Memory B cell (primary cell): Measurements from ENCODE around the gene IFIT1.
A peak's percentile ranks its signal among the peaks of the same experiment; 100 is the strongest.
"Not testable (repeated sequence)": the region's sequence is repeated elsewhere in the genome, so short reads cannot be mapped to it uniquely, and the experiment has no call there.

Source experiments
- ATAC-seq: fragments of 150-1000 bp; cut with Tn5 transposase; 2 replicates; pipeline ENCODE4 v1.10.0; 2021; ENCODE audit warnings: low read depth, mild to moderate bottlenecking, moderate library complexity
- DNase-seq, 2 donors: peaks; one replicate each; pipeline ENCODE4 v3.0.0; 2022; ENCODE audit warnings: low spot score in 2 of 2
- H3K27ac Mint-ChIP-seq: one replicate; pipeline ENCODE4 v1.8.0; 2022; ENCODE audit warnings: mild to moderate bottlenecking, moderate library complexity, mixed read lengths
- H3K27me3 Mint-ChIP-seq: one replicate; pipeline ENCODE4 v1.8.0; 2022; ENCODE audit warnings: mixed read lengths
- H3K36me3 Mint-ChIP-seq: one replicate; pipeline ENCODE4 v1.8.0; 2022; ENCODE audit warnings: mild to moderate bottlenecking, mixed read lengths
- H3K4me1 Mint-ChIP-seq: one replicate; pipeline ENCODE4 v1.8.0; 2022; ENCODE audit warnings: mixed read lengths
- H3K4me3 Mint-ChIP-seq: one replicate; pipeline ENCODE4 v1.8.0; 2022; ENCODE audit warnings: mild to moderate bottlenecking, moderate library complexity, mixed read lengths
- H3K9me3 Mint-ChIP-seq: one replicate; pipeline ENCODE4 v1.8.0; 2022; ENCODE audit warnings: mixed read lengths

IFIT1 gene

DNA sequence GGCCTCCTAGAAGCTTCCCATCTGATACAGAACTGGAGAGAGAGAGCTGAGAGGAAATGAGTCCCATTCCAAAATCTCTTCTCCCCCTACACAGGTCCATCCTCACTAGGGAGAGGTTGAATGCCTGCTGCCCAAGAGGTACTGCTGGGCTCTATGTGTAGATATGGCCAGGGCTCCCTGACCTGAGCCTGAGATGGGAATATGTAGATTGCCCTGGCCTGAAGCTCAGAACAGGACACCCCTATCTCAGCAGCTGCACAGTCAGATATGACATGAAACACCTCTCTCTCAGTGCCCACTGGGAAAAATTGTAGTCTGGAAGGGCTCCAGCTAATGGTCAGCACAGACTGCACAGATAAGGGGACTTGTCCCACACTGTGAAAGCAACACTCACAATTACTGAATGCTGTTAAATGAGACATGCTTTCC is 17.7 kb upstream of the IFIT1 start:
- no peak for ATAC-seq
- H3K27ac Mint-ChIP-seq = no peak overlapping the region
- no peak for DNase-seq
- no peaks in the 10 kb centered on the region for H3K4me1 Mint-ChIP-seq
- H3K27me3 Mint-ChIP-seq = peaks cover 3% of the 10 kb centered on the region
- H3K9me3 Mint-ChIP-seq = no peaks in the 10 kb centered on the region
- no peak overlapping the region for H3K4me3 Mint-ChIP-seq
- no peaks in the 10 kb centered on the region for H3K36me3 Mint-ChIP-seq

- ATAC-seq (no peak), DNase-seq (no peak)
- Mint-ChIP-seq H3K36me3 (no peaks in the 10 kb centered on the region), H3K27me3 (peaks cover 3% of the 10 kb centered on the region), H3K9me3 (no peaks in the 10 kb centered on the region), H3K4me3 (no peak within 1 kb of the TSS), H3K27ac (no peak within 1 kb of the TSS), H3K4me1 (no peaks in the 10 kb centered on the region)
Observed at GRCh38 chr10:89377705-89378637, 14.5 kb upstream of the IFIT1 start, which contains the start of gene IFIT1B. Gene IFIT1B (plus strand): TSS chr10:89378056. CDS start chr10:89378136, 80 bp downstream.

DNA sequence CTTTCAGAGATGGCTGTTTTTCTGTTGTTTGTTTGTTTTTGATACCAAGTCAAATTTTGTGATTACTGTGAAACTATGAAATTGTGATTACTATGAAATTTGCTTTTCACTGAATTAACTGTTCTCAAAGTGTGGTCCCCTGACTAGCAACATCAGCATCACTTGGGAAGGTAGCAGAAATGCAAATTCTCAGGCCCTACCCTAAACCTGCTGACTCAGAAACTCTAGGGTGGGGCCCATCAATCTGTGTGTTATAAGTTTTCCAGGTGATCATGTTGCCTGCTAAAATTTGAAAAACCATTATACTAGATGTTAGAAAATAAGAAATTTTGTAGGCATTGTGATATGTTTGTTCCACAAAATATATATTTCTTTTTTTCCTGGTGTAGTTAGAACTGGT is 13.3 kb upstream of the IFIT1 start:
- Mint-ChIP-seq H3K4me3 (no peak overlapping the region), H3K27me3 (peaks cover 3% of the 10 kb centered on the region), H3K4me1 (peaks cover 4% of the 10 kb centered on the region), H3K9me3 (no peaks in the 10 kb centered on the region), H3K27ac (no peak overlapping the region), H3K36me3 (no peaks in the 10 kb centered on the region)
- ATAC-seq = no peak
- no peak for DNase-seq

DNA sequence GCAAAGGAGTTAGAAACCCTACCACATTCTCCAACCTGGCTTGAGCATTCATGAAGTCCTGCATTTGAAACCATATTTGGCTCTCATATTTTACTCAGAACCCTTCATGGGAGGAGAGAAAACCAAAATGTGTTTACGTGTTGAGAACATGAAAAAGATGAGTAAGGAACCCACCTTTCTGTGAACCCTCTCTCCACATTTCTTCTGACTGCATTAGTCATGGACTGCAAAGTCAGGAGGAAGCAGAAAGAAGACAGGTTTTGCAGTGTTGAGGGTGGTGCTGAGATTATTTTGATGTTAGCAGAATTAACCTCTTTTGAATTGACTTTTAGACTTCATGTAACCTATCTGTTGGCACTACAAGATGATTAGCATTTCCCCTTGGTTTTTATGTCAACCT is 9.7 kb upstream of the IFIT1 start:
- Mint-ChIP-seq H3K27me3 (no peaks in the 10 kb centered on the region), H3K36me3 (no peaks in the 10 kb centered on the region), H3K4me3 (no peak overlapping the region), H3K9me3 (no peaks in the 10 kb centered on the region), H3K4me1 (peaks cover 14% of the 10 kb centered on the region), H3K27ac (no peak overlapping the region)
- DNase-seq = no peak
- ATAC-seq = no peak

DNA sequence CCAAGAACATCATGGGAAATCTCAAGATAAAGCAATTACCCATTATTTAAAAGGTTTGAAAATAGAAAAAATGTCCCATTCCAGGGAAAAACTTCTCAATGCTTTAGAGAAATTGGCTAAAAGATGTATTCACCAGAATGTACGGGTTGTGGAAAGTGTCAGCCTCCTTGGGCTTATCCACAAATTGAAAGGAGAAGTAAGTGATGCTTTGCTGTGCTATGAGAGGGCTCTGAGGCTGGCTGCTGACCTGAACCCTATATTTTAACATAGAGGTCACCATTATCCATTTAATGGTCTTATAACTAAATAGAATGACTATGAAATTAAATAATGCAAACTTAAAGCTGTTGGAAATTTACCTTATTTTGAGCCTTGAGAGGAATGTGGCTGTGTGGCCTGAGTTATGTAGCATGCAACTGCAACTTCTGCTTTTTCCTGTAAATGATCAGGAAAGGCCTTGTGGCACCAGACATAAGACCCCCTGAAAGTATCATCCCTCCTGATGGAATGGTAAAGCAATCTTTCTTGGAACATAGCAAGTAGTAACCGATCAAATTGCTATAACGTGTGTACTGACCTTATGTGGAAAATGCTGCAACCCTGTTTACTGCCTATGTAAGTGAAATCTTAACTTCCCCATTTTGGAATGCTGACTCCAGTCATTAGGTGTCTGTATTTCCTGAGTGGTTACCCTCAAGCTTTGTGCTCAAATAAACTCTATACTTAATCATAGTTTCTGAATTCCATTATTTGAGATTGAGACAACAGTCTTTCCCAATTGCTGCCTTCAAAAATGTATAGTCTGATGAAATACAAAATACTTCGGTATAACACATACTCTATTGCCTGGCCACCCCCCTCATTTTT is 7.7 kb upstream of the IFIT1 start:
- no peaks in the 10 kb centered on the region for H3K9me3 Mint-ChIP-seq
- H3K4me1 Mint-ChIP-seq = peaks cover 14% of the 10 kb centered on the region
- H3K27ac Mint-ChIP-seq = peak overlapping the region; percentile 11
- H3K36me3 Mint-ChIP-seq = no peaks in the 10 kb centered on the region
- DNase-seq (no peak), ATAC-seq (peak; percentile 91)
- no peaks in the 10 kb centered on the region for H3K27me3 Mint-ChIP-seq
- H3K4me3 Mint-ChIP-seq = peak overlapping the region; percentile 28

- no peak overlapping the region for H3K27ac Mint-ChIP-seq
- peaks cover 19% of the 10 kb centered on the region for H3K4me1 Mint-ChIP-seq
- no peak overlapping the region for H3K4me3 Mint-ChIP-seq
- H3K27me3 Mint-ChIP-seq = no peaks in the 10 kb centered on the region
- no peaks in the 10 kb centered on the region for H3K36me3 Mint-ChIP-seq
- no peak for DNase-seq
- no peak for ATAC-seq
- no peaks in the 10 kb centered on the region for H3K9me3 Mint-ChIP-seq
Observed at GRCh38 chr10:89388806-89389205, 3.6 kb upstream of the IFIT1 start.

DNA sequence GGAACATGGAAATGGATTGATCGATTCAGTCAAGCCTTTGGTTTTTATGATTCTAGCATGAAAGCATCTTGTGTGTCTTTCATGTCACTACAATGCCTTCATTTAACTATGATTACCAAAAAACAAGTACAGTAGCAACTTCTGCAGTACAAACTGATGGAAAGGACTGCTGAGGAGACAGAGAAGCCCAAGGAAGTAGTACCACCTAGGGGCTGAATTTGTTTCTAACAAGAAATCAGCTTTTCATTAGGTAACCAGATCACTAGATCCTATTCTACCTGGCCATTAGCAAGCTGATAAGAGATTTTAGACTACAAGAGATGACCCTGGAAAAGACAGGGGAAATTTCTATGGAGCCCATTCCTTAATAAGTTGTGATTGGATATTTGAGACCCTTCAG is 3.2 kb upstream of the IFIT1 start:
- H3K36me3 Mint-ChIP-seq = no peaks in the 10 kb centered on the region

GRCh38 chr10:89390476-89391225 is 1.8 kb upstream of the IFIT1 start:
- Mint-ChIP-seq H3K27ac (no peak overlapping the region), H3K4me1 (peaks cover 16% of the 10 kb centered on the region), H3K4me3 (no peak overlapping the region), H3K36me3 (no peaks in the 10 kb centered on the region), H3K27me3 (no peaks in the 10 kb centered on the region), H3K9me3 (no peaks in the 10 kb centered on the region)
- no peak for ATAC-seq
- no peak for DNase-seq

More for the DNA sequence above, 3.2 kb upstream of the IFIT1 start:
- Mint-ChIP-seq H3K4me1 (peaks cover 18% of the 10 kb centered on the region), H3K9me3 (no peaks in the 10 kb centered on the region), H3K27ac (no peak overlapping the region), H3K27me3 (no peaks in the 10 kb centered on the region), H3K4me3 (no peak overlapping the region)
- DNase-seq = no peak
- peak; percentile 31 for ATAC-seq

GRCh38 chr10:89391226-89391576 is 1.2 kb upstream of the IFIT1 start:
- H3K4me1 Mint-ChIP-seq = peaks cover 16% of the 10 kb centered on the region
- H3K4me3 Mint-ChIP-seq, H3K9me3 Mint-ChIP-seq, H3K27me3 Mint-ChIP-seq, H3K27ac Mint-ChIP-seq, DNase-seq, H3K36me3 Mint-ChIP-seq, ATAC-seq: not testable (repeated sequence)

- no peak for DNase-seq
- peaks cover 16% of the 10 kb centered on the region for H3K4me1 Mint-ChIP-seq
- no peaks in the 10 kb centered on the region for H3K9me3 Mint-ChIP-seq
- peak overlapping the region; percentile 92 for H3K4me3 Mint-ChIP-seq
- no peaks in the 10 kb centered on the region for H3K27me3 Mint-ChIP-seq
- no peak for ATAC-seq
- H3K36me3 Mint-ChIP-seq = no peaks in the 10 kb centered on the region
- peak overlapping the region; percentile 81 for H3K27ac Mint-ChIP-seq
Observed at GRCh38 chr10:89392974-89393373, 551 bp downstream of the IFIT1 start.

GRCh38 chr10:89393898-89394297 is 1.5 kb downstream of the IFIT1 start:
- no peak overlapping the region for H3K4me3 Mint-ChIP-seq
- ATAC-seq = no peak
- peaks cover 16% of the 10 kb centered on the region for H3K4me1 Mint-ChIP-seq

DNA sequence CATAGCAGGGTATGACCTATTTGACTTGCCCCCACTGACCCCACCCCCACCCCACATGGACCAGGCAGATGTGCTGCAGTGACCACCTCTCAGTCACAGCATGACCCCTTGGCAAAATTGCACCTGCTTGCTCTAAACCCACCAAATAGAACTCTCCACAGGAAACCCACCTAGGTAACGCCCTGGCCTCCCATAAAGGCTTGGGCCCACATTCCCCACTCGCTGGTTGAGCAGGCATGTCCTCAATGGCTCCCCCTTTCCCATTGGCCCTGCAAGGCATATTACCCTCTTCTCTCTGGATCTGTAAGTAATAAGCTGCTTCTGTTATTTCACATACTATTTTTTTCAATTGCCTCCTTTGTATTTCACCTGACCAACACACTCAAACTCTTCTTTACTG is 2.7 kb downstream of the IFIT1 start:
- Mint-ChIP-seq H3K4me1 (peaks cover 16% of the 10 kb centered on the region), H3K27me3 (no peaks in the 10 kb centered on the region), H3K9me3 (no peaks in the 10 kb centered on the region), H3K36me3 (no peaks in the 10 kb centered on the region), H3K4me3 (no peak overlapping the region), H3K27ac (peak overlapping the region; percentile 19)
- no peak for DNase-seq
- ATAC-seq = no peak

More at GRCh38 chr10:89393898-89394297, 1.5 kb downstream of the IFIT1 start:
- no peaks in the 10 kb centered on the region for H3K9me3 Mint-ChIP-seq
- H3K27ac Mint-ChIP-seq = no peak overlapping the region
- no peaks in the 10 kb centered on the region for H3K36me3 Mint-ChIP-seq
- no peak for DNase-seq
- no peaks in the 10 kb centered on the region for H3K27me3 Mint-ChIP-seq

DNA sequence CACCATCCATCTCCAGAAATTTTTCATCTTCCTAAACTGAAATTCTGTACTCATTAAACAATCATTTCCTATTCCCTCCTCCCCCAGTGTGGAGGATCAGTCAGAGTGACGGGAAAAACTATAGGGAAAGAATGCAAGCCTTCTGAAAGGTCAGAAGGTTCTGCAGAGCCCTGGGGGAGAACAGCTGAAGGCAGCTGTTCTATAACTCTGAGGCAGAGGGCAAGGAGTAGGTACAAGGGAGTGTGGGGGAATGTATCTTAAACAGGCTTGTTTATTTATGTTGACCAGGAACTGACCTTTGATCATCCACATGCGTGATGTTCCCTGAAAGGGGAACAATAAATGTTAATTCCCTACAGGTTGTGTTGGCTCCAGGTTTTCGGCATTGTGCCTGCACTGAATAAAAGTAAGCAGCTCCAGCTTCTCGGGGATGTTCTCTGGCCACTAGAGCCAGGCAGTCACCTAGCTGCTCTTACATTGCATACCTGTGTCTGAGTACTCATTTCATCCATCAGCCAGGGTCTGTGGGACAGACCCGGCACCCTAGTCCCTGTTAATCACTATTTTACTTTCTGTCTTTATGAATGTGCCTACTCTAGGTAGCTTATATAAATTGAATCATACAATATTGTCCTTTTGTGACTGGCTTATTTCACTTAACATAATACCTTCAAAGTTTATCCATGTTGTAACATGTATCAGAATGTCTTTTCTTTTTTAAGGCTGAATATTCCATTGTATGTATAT is 5.8 kb downstream of the IFIT1 start:
- Mint-ChIP-seq H3K9me3 (no peaks in the 10 kb centered on the region), H3K4me1 (peaks cover 13% of the 10 kb centered on the region), H3K4me3 (no peak overlapping the region), H3K36me3 (peaks cover 10% of the 10 kb centered on the region), H3K27ac (no peak overlapping the region), H3K27me3 (no peaks in the 10 kb centered on the region)
- DNase-seq (no peak), ATAC-seq (no peak)
